A673 (cell line): ENCODE results near the gene UTP15. TPM values are rescaled to one million over a fixed set of nuclear protein-coding genes. Genes with fewer than 3 reads are reported as not detected.
A peak's percentile ranks its signal among the peaks of the same experiment; 100 is the strongest.

ENCODE experiments used
- BruUV-seq: library from RNA; stranded (reverse); fragments of 400-500 nt; replicated peaks from 2 replicates; lab custom pipeline; 2021; lab: Mats Ljungman, UMichigan
- CTCF ChIA-PET: fragments of 300-600 bp; sonication (Branson Sonifier 250); formaldehyde crosslinking; loops from one replicate; lab custom pipeline; 2022; ENCODE audit warnings: antibody characterized with exemption; lab: Charles Lee
- POLR2A ChIA-PET: fragments of 300-600 bp; sonication (Branson Sonifier 250); formaldehyde crosslinking; loops from one replicate; lab custom pipeline; 2022; ENCODE audit warnings: antibody characterized with exemption; ENCODE audit not compliant: low non-redundant PET; lab: Charles Lee
- DNase-seq: peaks from one replicate; pipeline ENCODE4 v3.0.0-alpha.2; 2015; ENCODE audit warnings: low spot score
- H3K27ac ChIP-seq: fragments of 200-600 bp; sonication (generic); 2 replicates; pipeline ENCODE4 v1.5.1; 2016; ENCODE audit warnings: mixed run types, low read depth, mild to moderate bottlenecking, mixed read lengths, antibody characterized with exemption, low read length; ENCODE audit not compliant: poor library complexity, severe bottlenecking
- H3K27me3 ChIP-seq: fragments of 200-600 bp; sonication (generic); replicated peaks from 2 replicates; pipeline ENCODE4 v1.6.1; 2017; ENCODE audit warnings: mixed run types, low read depth, mild to moderate bottlenecking, mixed read lengths, antibody characterized with exemption, low read length; ENCODE audit not compliant: insufficient read depth, poor library complexity
- H3K36me3 ChIP-seq: fragments of 200-600 bp; sonication (generic); 2 replicates; pipeline ENCODE4 v1.6.1; 2016; ENCODE audit warnings: mixed run types, mild to moderate bottlenecking, mixed read lengths, antibody characterized with exemption, low read length; ENCODE audit not compliant: insufficient read depth, poor library complexity, severe bottlenecking
- H3K4me1 ChIP-seq: fragments of 200-600 bp; sonication (generic); 2 replicates; pipeline ENCODE4 v1.6.1; 2017; ENCODE audit warnings: mixed run types, mild to moderate bottlenecking, mixed read lengths, antibody characterized with exemption, low read length; ENCODE audit not compliant: insufficient read depth, poor library complexity, severe bottlenecking
- H3K4me3 ChIP-seq: fragments of 200-600 bp; sonication (generic); 2 replicates; pipeline ENCODE4 v1.5.1; 2016; ENCODE audit warnings: low read depth, mixed run types, mild to moderate bottlenecking, mixed read lengths, low read length; ENCODE audit not compliant: poor library complexity, severe bottlenecking
- H3K9me3 ChIP-seq: fragments of 200-600 bp; sonication (generic); 2 replicates; pipeline ENCODE4 v1.6.1; 2016; ENCODE audit warnings: mixed run types, low read depth, mild to moderate bottlenecking, mixed read lengths, antibody characterized with exemption, low read length; ENCODE audit not compliant: poor library complexity, severe bottlenecking
- EZH2 ChIP-seq: fragments of 200-600 bp; sonication (generic); IDR thresholded peaks from 2 replicates; pipeline ENCODE4 v1.6.1; 2017; ENCODE audit warnings: borderline replicate concordance, low read depth, mild to moderate bottlenecking, mixed read lengths, antibody characterized with exemption, low read length; ENCODE audit not compliant: poor library complexity, severe bottlenecking
- intact Hi-C: fragments of 100-400 bp; cut with micrococcal nuclease; formaldehyde crosslinking; loops from one replicate; pipeline ENCODE4 v1.10.0; 2022; ENCODE audit not compliant: unreplicated experiment
- total RNA-seq: library from RNA; stranded (reverse); gene quantifications from 2 replicates; pipeline ENCODE4 v1.2.3, GENCODE V29; 2021
- TF ChIP-seq, protein P1 (sequence below): fragments of 300-800, 200-600 bp; sonication (generic); conservative IDR thresholded peaks from 2 replicates; pipeline ENCODE4 v1.5.1; 2017; ENCODE audit warnings: low read depth, mild to moderate bottlenecking, antibody characterized with exemption, low read length, moderate library complexity, mixed read lengths

Gene UTP15
- total RNA-seq, 1 experiment from 2014 or later = 35.4 TPM

- CTCF ChIA-PET = no interaction called here
- POLR2A ChIA-PET = no interaction called here
- Histone ChIP-seq H3K27me3 (no peaks in the 10 kb centered on the region), H3K36me3 (peaks cover 5% of the 10 kb centered on the region), H3K4me3 (peak overlapping the region; percentile 80), H3K27ac (peak overlapping the region; percentile 88), H3K4me1 (peaks cover 10% of the 10 kb centered on the region), H3K9me3 (no peaks in the 10 kb centered on the region)
- BruUV-seq = TSS peak; percentile 80
- intact Hi-C loops = no loop called here
- TF ChIP-seq EZH2 = no peak
- TF ChIP-seq, protein P1, sequence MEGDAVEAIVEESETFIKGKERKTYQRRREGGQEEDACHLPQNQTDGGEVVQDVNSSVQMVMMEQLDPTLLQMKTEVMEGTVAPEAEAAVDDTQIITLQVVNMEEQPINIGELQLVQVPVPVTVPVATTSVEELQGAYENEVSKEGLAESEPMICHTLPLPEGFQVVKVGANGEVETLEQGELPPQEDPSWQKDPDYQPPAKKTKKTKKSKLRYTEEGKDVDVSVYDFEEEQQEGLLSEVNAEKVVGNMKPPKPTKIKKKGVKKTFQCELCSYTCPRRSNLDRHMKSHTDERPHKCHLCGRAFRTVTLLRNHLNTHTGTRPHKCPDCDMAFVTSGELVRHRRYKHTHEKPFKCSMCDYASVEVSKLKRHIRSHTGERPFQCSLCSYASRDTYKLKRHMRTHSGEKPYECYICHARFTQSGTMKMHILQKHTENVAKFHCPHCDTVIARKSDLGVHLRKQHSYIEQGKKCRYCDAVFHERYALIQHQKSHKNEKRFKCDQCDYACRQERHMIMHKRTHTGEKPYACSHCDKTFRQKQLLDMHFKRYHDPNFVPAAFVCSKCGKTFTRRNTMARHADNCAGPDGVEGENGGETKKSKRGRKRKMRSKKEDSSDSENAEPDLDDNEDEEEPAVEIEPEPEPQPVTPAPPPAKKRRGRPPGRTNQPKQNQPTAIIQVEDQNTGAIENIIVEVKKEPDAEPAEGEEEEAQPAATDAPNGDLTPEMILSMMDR = no peak
- DNase-seq = no peak
Observed at GRCh38 chr5:73565969-73566547, 515 bp downstream of the UTP15 start.

DNA sequence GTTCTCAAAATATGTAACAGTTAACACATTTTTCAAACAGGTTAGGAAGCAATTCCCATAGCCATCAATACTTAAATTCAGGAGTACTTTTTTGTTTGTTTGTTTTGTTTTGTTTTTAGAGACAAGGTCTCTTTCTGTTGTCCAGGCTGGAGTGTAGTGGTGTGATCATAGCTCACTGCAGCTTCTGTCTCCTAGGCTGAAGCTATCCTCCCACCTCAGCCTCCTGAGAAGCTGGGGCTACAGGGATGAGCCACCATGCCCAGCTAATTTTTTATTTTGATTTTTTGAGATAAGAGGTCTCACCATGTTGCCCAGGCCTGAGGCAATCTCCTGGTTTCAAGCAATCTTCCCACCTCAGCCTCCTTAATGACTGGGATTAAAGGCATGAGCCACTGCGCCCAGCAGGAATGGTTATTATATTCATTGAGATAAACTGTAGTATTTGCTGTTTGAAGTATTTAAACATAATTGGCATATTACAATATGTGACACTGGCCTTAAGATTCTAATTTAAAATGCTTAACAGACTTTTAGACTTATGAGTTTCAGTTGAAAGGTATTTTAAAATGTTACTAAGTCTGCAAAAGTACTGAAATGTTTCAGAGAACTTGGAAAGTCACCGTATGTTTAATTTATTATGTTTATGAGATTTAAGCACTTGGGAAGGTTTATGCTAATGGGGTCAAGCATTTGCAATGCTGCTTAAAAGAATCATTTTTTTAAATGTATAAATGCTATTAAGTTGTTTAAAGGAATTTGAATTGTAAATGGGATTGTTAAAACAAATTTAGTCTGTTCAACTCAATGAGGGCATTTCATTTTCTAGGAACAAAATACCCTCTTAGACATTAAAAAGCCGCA, 17.0 kb downstream of the UTP15 start:
- H3K27ac ChIP-seq = no peak overlapping the region
- POLR2A ChIA-PET = no interaction called here
- DNase-seq = no peak
- intact Hi-C loops = no loop called here
- peaks cover 38% of the 10 kb centered on the region for H3K36me3 ChIP-seq
- CTCF ChIA-PET = no interaction called here
- H3K4me1 ChIP-seq = no peaks in the 10 kb centered on the region
- no peaks in the 10 kb centered on the region for H3K9me3 ChIP-seq
- no TSS peak for BruUV-seq
- H3K27me3 ChIP-seq = no peaks in the 10 kb centered on the region
- H3K4me3 ChIP-seq = no peak overlapping the region
- TF ChIP-seq, protein P1 = no peak
- no peak for TF ChIP-seq EZH2

- TF ChIP-seq EZH2 = no peak
- TF ChIP-seq, protein P1 = no peak
- no peaks in the 10 kb centered on the region for H3K27me3 ChIP-seq
- CTCF ChIA-PET = interaction anchor here (0.6 kb wide), 1 partner anchor 11 kb away, joined by 10 read pairs; no protein-coding TSS in a partner anchor
- no peaks in the 10 kb centered on the region for H3K36me3 ChIP-seq
- POLR2A ChIA-PET = no interaction called here
- intact Hi-C loops = no loop called here
- H3K4me3 ChIP-seq = no peak overlapping the region
- no peaks in the 10 kb centered on the region for H3K4me1 ChIP-seq
- no peaks in the 10 kb centered on the region for H3K9me3 ChIP-seq
- no TSS peak for BruUV-seq
- H3K27ac ChIP-seq = no peak overlapping the region
- DNase-seq = no peak
Observed at GRCh38 chr5:73587923-73588322, 22.4 kb downstream of the UTP15 start.
